Progenitor cell of endocrine pancreas (in vitro differentiated cells): ENCODE data around the gene SORCS2. TPM values are rescaled to one million over a fixed set of nuclear protein-coding genes. Genes with fewer than 3 reads are reported as not detected.

Experiments used
- DNase-seq: peaks from one replicate; pipeline ENCODE4 v3.0.0; 2021; ENCODE audit warnings: low spot score; ENCODE audit not compliant: unreplicated experiment
- H3K27ac Mint-ChIP-seq: 2 replicates; pipeline ENCODE4 v1.8.0; 2021; ENCODE audit warnings: mild to moderate bottlenecking, moderate library complexity, mixed read lengths
- H3K27me3 Mint-ChIP-seq: 2 replicates; pipeline ENCODE4 v1.8.0; 2021; ENCODE audit warnings: mixed read lengths
- H3K36me3 Mint-ChIP-seq: 2 replicates; pipeline ENCODE4 v1.8.0; 2022; ENCODE audit warnings: mixed read lengths; ENCODE audit not compliant: insufficient read depth
- H3K4me1 Mint-ChIP-seq: 2 replicates; pipeline ENCODE4 v1.8.0; 2021; ENCODE audit warnings: low read depth, mixed read lengths
- H3K4me3 Mint-ChIP-seq: 2 replicates; pipeline ENCODE4 v1.8.0; 2021; ENCODE audit warnings: low read depth, mild to moderate bottlenecking, moderate library complexity, mixed read lengths
- H3K9me3 Mint-ChIP-seq: 2 replicates; pipeline ENCODE4 v1.8.0; 2021; ENCODE audit warnings: low read depth, mixed read lengths
- CTCF ChIP-seq: fragments of 200-600 bp; sonication (generic); IDR thresholded peaks from one replicate; pipeline ENCODE4 v1.5.0; 2021; ENCODE audit warnings: antibody characterized with exemption, mild to moderate bottlenecking; ENCODE audit not compliant: unreplicated experiment
- total RNA-seq: library from RNA; stranded (reverse); gene quantifications from 2 replicates; pipeline ENCODE4 v1.2.1, GENCODE V29; 2021

SORCS2 gene
- total RNA-seq, 1 donor from 2014 or later = 2.2 TPM

DNA sequence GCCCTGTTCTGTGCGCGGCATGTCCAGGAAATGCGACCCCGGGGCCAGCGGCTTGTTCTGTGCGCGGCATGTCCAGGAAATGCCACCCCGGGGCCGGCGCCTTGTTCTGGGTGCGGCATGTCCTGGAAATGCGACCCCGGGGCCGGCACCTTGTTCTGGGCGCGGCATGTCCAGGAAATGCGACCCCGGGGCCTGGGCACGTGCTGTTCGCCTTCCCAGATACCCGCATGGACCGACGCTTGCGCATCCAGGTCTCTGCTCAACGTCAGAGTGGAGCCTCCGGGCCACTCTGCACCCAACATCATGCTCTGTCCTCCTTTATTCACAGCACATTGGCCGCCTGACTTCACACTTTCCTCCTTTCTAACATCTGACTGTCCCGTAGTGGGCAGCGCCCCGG is 318.2 kb downstream of the SORCS2 start:
- no peaks in the 10 kb centered on the region for H3K36me3 Mint-ChIP-seq
- no peak for TF ChIP-seq CTCF
- H3K27ac Mint-ChIP-seq = no peak overlapping the region
- DNase-seq = no peak
- peaks cover 6% of the 10 kb centered on the region for H3K4me1 Mint-ChIP-seq
- H3K4me3 Mint-ChIP-seq = no peak overlapping the region
- H3K9me3 Mint-ChIP-seq = no peaks in the 10 kb centered on the region
- peaks cover 8% of the 10 kb centered on the region for H3K27me3 Mint-ChIP-seq

- H3K36me3 Mint-ChIP-seq = no peaks in the 10 kb centered on the region
- H3K9me3 Mint-ChIP-seq = no peaks in the 10 kb centered on the region
- no peak overlapping the region for H3K4me3 Mint-ChIP-seq
- DNase-seq = no peak
- no peak for TF ChIP-seq CTCF
- peaks cover 8% of the 10 kb centered on the region for H3K27me3 Mint-ChIP-seq
- peaks cover 10% of the 10 kb centered on the region for H3K4me1 Mint-ChIP-seq
- no peak overlapping the region for H3K27ac Mint-ChIP-seq
These were observed 319.2 kb downstream of the SORCS2 start for GRCh38 chr4:7511525-7511924.

DNA sequence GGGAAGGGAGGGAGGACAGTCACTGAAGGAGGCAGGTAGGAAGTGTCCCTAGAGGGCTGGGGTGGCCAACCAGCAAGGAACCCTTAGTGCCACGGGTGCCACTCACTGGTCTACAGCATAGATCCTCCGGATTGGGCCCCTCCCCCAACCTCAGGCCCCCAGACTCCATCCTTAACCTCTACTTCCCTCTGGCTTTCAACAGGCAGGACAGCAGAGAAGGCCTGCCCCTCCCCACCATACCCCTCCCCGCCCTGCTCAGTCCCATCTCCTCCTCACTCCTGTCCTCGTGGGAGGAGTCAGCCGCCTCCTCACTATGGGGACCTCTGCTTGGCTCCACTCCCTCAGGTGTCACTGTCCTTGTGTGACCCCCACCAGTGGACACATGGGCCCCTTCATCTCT is 320.1 kb downstream of the SORCS2 start:
- Mint-ChIP-seq H3K27me3 (peaks cover 15% of the 10 kb centered on the region), H3K4me3 (no peak overlapping the region), H3K27ac (no peak overlapping the region), H3K36me3 (no peaks in the 10 kb centered on the region), H3K4me1 (peaks cover 9% of the 10 kb centered on the region), H3K9me3 (no peaks in the 10 kb centered on the region)
- no peak for TF ChIP-seq CTCF
- no peak for DNase-seq

- Mint-ChIP-seq H3K36me3 (no peaks in the 10 kb centered on the region), H3K4me3 (no peak overlapping the region), H3K27ac (no peak overlapping the region), H3K27me3 (peaks cover 19% of the 10 kb centered on the region), H3K4me1 (peaks cover 9% of the 10 kb centered on the region), H3K9me3 (no peaks in the 10 kb centered on the region)
- TF ChIP-seq CTCF = no peak
- DNase-seq = no peak
These were observed 320.6 kb downstream of the SORCS2 start for GRCh38 chr4:7512946-7513345.

- Mint-ChIP-seq H3K36me3 (no peaks in the 10 kb centered on the region), H3K27me3 (peaks cover 22% of the 10 kb centered on the region), H3K4me3 (no peak overlapping the region), H3K9me3 (no peaks in the 10 kb centered on the region), H3K27ac (no peak overlapping the region), H3K4me1 (peaks cover 9% of the 10 kb centered on the region)
- no peak for DNase-seq
- no peak for TF ChIP-seq CTCF
These were observed 321.3 kb downstream of the SORCS2 start for GRCh38 chr4:7513671-7514070.
